Esophagus squamous epithelium (tissue), 5 donors: ENCODE data around the gene FBXO31. TPM values are rescaled to one million over a fixed set of nuclear protein-coding genes. Genes with fewer than 3 reads are reported as not detected.

ENCODE experiments used
- DNase-seq: peaks from one replicate; lab custom pipeline; 2025; lab: John Stamatoyannopoulos, UW
- H3K27ac ChIP-seq, 4 donors: fragments of 200-600 bp; sonication (generic); one replicate each; pipeline ENCODE4 v1.5.1; 2016 to 2019; ENCODE audit warnings: mild to moderate bottlenecking in 1 of 4
- H3K27me3 ChIP-seq, 4 donors: fragments of 200-600 bp; sonication (generic); 1 replicate in 3 of 4; 2 replicates in 1 of 4; pipeline versions ENCODE4 v1.5.1 to v1.6.0; 2017 to 2021; ENCODE audit warnings: antibody characterized with exemption in 1 of 4
- H3K36me3 ChIP-seq, 3 donors: fragments of 200-600 bp; sonication (generic); one replicate each; pipeline ENCODE4 v1.5.1; 2016 to 2019
- H3K4me1 ChIP-seq, 3 donors: fragments of 200-600 bp; sonication (generic); one replicate each; pipeline ENCODE4 v1.5.1; 2017 to 2019
- H3K4me3 ChIP-seq, 4 donors: fragments of 200-600 bp; sonication (generic); 1 replicate in 3 of 4; 2 replicates in 1 of 4; pipeline ENCODE4 v1.5.1; 2016 to 2019; ENCODE audit warnings: mild to moderate bottlenecking in 2 of 4, moderate library complexity in 1 of 4
- H3K9me3 ChIP-seq, 3 donors: fragments of 200-600 bp; sonication (generic); one replicate each; pipeline ENCODE4 v1.5.1; 2016 to 2019
- POLR2A ChIP-seq, 4 donors: fragments of 450-650 bp; IDR thresholded peaks; one replicate each; pipeline ENCODE4 v1.6.1; 2017; ENCODE audit warnings: antibody characterized with exemption in 4 of 4, mild to moderate bottlenecking in 4 of 4, moderate library complexity in 3 of 4
- WGBS, 2 donors: methylation state at CpG; one replicate each; pipeline ENCODE4 v1.1.5; 2018; 5-methylcytosine and 5-hydroxymethylcytosine counted together
- intact Hi-C: fragments of 100-400 bp; cut with DNase I; formaldehyde crosslinking; loops from one replicate; pipeline ENCODE4 v1.15.0; 2022
- total RNA-seq, 4 donors: library from RNA; depleted of rRNA; stranded (reverse); fragments of >200 nt; gene quantifications; one replicate each; pipeline ENCODE4 v1.1.0, GENCODE V29; 2016
- TF ChIP-seq, protein P1 (sequence below), 6 experiments: fragments of 450-650 bp in 4 of 6; fragments of 200-600 bp in 2 of 6; sonication (generic) in 2 of 6; IDR thresholded peaks; one replicate each; pipeline ENCODE4 v1.5.1; 2016 to 2019; ENCODE audit warnings: antibody characterized with exemption in 6 of 6, mild to moderate bottlenecking in 4 of 6, moderate library complexity in 4 of 6
- donor health status: DM: yes; HTN: yes; CAD: no.

FBXO31 gene
- total RNA-seq, 4 donors from 2014 or later = 18.3 to 43.7 (median 21.2) TPM

DNA sequence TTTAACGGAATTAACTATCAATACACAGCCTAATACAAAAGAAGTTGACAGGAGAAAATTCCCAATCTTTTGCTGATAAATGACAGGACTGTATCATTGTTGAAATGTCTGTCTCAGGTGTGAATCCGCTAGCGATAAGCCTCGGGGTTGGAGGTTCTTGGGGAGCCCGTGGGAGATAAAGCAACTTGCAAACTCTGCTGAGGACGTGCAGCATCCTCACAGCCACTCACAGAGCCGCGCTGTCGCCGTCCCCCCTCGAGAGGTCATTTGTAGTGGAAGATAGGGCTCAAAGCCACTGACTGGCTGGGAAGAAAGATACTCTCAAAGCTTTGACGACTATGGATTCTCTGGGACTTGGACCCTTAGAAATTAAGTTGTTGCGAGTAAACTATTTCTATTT, 25.6 kb upstream of the FBXO31 start:
- H3K36me3 ChIP-seq = peaks cover 19 to 97% (median 20%) of the 10 kb centered on the region in 3 donors
- H3K4me3 ChIP-seq = no peak overlapping the region
- H3K9me3 ChIP-seq = no peaks in the 10 kb centered on the region
- intact Hi-C loops = no loop called here
- H3K27ac ChIP-seq = no peak overlapping the region
- peaks cover 0 to 13% (median 0%) of the 10 kb centered on the region in 3 donors for H3K4me1 ChIP-seq
- TF ChIP-seq POLR2A (IDR thresholded peaks at IDR 0.05) = no peak
- TF ChIP-seq, protein P1, sequence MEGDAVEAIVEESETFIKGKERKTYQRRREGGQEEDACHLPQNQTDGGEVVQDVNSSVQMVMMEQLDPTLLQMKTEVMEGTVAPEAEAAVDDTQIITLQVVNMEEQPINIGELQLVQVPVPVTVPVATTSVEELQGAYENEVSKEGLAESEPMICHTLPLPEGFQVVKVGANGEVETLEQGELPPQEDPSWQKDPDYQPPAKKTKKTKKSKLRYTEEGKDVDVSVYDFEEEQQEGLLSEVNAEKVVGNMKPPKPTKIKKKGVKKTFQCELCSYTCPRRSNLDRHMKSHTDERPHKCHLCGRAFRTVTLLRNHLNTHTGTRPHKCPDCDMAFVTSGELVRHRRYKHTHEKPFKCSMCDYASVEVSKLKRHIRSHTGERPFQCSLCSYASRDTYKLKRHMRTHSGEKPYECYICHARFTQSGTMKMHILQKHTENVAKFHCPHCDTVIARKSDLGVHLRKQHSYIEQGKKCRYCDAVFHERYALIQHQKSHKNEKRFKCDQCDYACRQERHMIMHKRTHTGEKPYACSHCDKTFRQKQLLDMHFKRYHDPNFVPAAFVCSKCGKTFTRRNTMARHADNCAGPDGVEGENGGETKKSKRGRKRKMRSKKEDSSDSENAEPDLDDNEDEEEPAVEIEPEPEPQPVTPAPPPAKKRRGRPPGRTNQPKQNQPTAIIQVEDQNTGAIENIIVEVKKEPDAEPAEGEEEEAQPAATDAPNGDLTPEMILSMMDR (IDR thresholded peaks at IDR 0.05) = no peak
- H3K27me3 ChIP-seq = no peaks in the 10 kb centered on the region
- WGBS, 2 donors = 89 to 90% methylated on average over 13 of the region's 13 CpGs
- DNase-seq = no peak

DNA sequence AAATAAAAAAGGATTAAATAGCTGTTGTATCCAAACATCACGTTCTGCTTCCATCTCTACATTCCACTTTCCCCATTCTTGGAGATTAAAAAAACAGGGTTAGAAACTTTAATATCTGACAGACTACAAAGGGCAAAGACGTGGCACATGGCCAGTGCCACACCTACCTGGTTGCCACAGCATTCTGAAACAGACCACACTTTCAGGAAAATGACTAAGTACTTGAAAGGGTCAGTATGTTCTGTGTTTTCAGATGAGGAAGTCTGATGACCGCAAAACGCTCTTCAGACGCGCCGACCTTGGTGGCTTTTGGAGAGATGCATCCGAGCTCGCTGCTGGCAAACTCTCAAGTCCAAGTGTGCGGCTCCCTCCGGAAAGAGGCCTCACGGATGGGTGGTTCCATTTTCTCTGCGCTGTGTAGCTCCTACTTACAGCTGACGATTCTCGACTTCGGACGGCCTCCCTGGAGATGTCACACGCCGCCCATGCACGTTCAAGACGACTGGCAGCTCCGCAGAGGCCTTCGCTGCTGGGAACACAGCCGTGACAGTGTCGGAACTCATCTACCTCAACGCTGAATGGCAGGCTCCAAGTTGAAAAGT, 24.0 kb upstream of the FBXO31 start:
- Histone ChIP-seq H3K27ac (peak overlapping the region in 3 of 4 donors; percentile 27 to 67 (median 61)), H3K4me3 (no peak overlapping the region), H3K9me3 (no peaks in the 10 kb centered on the region), H3K4me1 (peaks cover 0 to 13% (median 0%) of the 10 kb centered on the region in 3 donors), H3K27me3 (no peaks in the 10 kb centered on the region), H3K36me3 (peaks cover 17 to 97% (median 19%) of the 10 kb centered on the region in 3 donors)
- no peak for DNase-seq
- intact Hi-C loops = no loop called here
- peak in 1 of 4 donors; percentile 17 for TF ChIP-seq POLR2A (IDR thresholded peaks at IDR 0.05)
- TF ChIP-seq, protein P1 (IDR thresholded peaks at IDR 0.05) = no peak
- 62 to 86% methylated on average over 26 of the region's 26 CpGs for WGBS, 2 donors

DNA sequence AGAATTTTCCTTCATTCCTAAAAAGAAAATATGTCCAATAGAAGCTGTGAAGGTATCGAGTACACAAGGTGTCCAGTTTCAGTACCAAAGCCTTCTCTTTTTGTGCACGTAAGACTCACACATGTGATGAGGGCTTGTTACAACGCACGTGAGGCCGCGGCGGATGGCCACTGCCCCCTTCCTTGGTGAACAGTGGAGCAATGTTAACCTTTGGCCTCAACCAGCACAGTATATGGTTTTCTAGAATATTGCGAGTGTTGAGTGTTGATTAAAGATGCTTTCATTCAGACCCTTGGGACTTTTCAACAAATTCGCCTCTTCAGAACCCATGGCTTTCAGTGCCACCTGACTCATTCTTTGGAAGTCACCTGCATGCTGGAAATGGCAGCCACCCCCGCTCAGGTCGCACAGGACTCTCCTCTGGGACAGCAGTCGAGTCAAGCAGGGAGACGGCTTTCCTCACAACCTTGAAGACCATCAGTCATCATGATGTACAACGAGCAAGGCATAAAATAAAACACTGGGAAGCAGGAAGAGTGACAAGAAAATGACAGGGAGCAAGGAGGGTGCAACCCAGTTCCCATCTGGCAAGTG, 23.0 kb upstream of the FBXO31 start:
- no peaks in the 10 kb centered on the region for H3K27me3 ChIP-seq
- no peak for DNase-seq
- TF ChIP-seq, protein P1 (IDR thresholded peaks at IDR 0.05) = no peak
- TF ChIP-seq POLR2A (IDR thresholded peaks at IDR 0.05) = no peak

DNA sequence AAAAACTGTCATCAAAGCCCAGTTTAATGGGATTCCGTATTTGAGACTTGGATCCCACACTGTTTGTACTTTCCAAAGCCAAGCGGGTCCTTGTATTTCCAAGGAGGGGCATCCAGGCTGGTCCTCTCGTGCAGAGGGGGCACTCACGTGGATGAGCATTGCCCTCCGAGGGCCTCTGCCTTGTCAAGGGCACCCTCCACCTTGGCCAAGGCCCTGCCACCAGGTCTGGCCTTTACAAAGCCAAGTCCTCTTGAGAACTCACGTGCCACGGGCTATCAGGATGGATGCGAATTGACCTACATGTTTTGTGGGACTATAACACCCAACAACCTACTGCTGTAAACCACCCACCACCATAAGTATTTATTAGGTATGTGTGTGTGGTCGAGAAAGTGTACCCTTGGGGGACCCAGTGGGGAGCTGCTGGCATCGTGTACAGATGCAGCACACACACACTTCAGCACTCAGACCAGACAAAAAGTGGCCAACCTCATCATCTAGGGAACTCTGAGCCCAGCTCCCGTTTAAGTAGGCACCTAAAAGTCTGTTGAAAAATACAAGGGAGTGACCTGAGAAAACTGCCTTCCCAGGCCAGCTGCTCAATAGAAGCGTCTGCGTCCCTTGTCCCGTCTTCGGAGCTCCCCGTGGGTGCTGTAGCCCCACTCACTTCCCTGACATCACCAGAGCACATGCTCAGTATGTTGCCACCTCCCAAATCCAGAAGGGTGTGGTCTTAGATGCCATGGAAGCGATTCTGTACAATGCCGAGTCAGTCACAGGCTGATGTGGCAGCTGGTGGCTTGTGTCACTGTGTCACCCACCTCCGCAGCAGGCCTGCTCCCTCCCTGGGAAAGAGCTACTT, 21.4 kb upstream of the FBXO31 start:
- TF ChIP-seq, protein P1 (IDR thresholded peaks at IDR 0.05) = no peak
- no peak for TF ChIP-seq POLR2A (IDR thresholded peaks at IDR 0.05)
- Histone ChIP-seq H3K27me3 (no peaks in the 10 kb centered on the region), H3K27ac (no peak overlapping the region), H3K4me1 (peaks cover 0 to 8% (median 0%) of the 10 kb centered on the region in 3 donors), H3K36me3 (peaks cover 0 to 97% (median 0%) of the 10 kb centered on the region in 3 donors), H3K4me3 (no peak overlapping the region), H3K9me3 (no peaks in the 10 kb centered on the region)
- no peak for DNase-seq
- intact Hi-C loops = no loop called here
- WGBS, 2 donors = 82 to 88% methylated on average over 9 to 18 of the region's 19 CpGs

More for the DNA sequence above, 23.0 kb upstream of the FBXO31 start:
- WGBS, 2 donors = 86 to 90% methylated on average over 8 to 12 of the region's 14 CpGs
- no peak overlapping the region for H3K4me3 ChIP-seq
- H3K36me3 ChIP-seq = peaks cover 6 to 97% (median 8%) of the 10 kb centered on the region in 3 donors
- H3K4me1 ChIP-seq = peaks cover 0 to 13% (median 0%) of the 10 kb centered on the region in 3 donors
- no peaks in the 10 kb centered on the region for H3K9me3 ChIP-seq
- H3K27ac ChIP-seq = peak overlapping the region in 3 of 4 donors; percentile 27 to 67 (median 58)
- intact Hi-C loops = no loop called here
